Measurements from ENCODE around the gene ZNF267. TPM values are rescaled to one million over a fixed set of nuclear protein-coding genes. Genes with fewer than 3 reads are reported as not detected.

Gene ZNF267
- total RNA-seq, 2 donors from 2014 or later, result 21.7 to 22.2 TPM

- Mint-ChIP-seq H3K4me1 (peaks cover 39% of the 10 kb centered on the region), H3K27me3 (ENCODE audit: insufficient read depth) (peaks cover 14% of the 10 kb centered on the region), H3K9me3 (no peaks in the 10 kb centered on the region), H3K4me3 (peak overlapping the region; percentile 91), H3K36me3 (ENCODE audit: low read depth) (peaks cover 22% of the 10 kb centered on the region), H3K27ac (no peak overlapping the region)
- no peak for TF ChIP-seq CTCF (conservative IDR thresholded peaks at IDR 0.05)
- peaks cover 22% of the 10 kb centered on the region for H3K36me3 ChIP-seq (ENCODE audit: control insufficient read depth, insufficient read depth, low read length)
- no peaks in the 10 kb centered on the region for H3K9me3 ChIP-seq (ENCODE audit: control insufficient read depth, low read length)
- WGBS, 2 experiments (ENCODE audit: insufficient coverage in 1 of 2, insufficient read length in 1 of 2), result 43 to 75% methylated on average over 1 to 5 of the region's 5 CpGs
- peaks cover 7% of the 10 kb centered on the region for H3K4me1 ChIP-seq (ENCODE audit: control insufficient read depth, insufficient read depth, low read length)
- DNase-seq, result no peak
- peaks cover 7% of the 10 kb centered on the region for H3K27me3 ChIP-seq (ENCODE audit: control insufficient read depth, insufficient read depth, low read length, poor library complexity, severe bottlenecking)
- peak overlapping the region; percentile 96 for H3K9ac ChIP-seq (ENCODE audit: extremely low read depth, low read length, poor library complexity, severe bottlenecking)
- no peak overlapping the region for H3K27ac ChIP-seq (ENCODE audit: low read depth, low read length)
- H3K4me3 ChIP-seq (ENCODE audit: low read length), result peak overlapping the region; percentile 85
Observed at GRCh38 chr16:31875112-31875803, 1.7 kb downstream of the ZNF267 start.

GRCh38 chr16:31875928-31876547, 2.4 kb downstream of the ZNF267 start:
- no peak overlapping the region for H3K27ac ChIP-seq (ENCODE audit: low read depth, low read length)
- H3K27ac Mint-ChIP-seq, result no peak overlapping the region

More at GRCh38 chr16:31875928-31876547, 2.4 kb downstream of the ZNF267 start:
- WGBS, 2 experiments (ENCODE audit: insufficient coverage in 1 of 2, insufficient read length in 1 of 2), result 82 to 92% methylated on average over 2 to 4 of the region's 4 CpGs
- no peak for TF ChIP-seq CTCF (conservative IDR thresholded peaks at IDR 0.05)
- Histone ChIP-seq H3K9me3 (ENCODE audit: control insufficient read depth, low read length) (no peaks in the 10 kb centered on the region), H3K4me3 (ENCODE audit: low read length) (peak overlapping the region; percentile 85), H3K4me1 (ENCODE audit: control insufficient read depth, insufficient read depth, low read length) (peaks cover 7% of the 10 kb centered on the region), H3K9ac (ENCODE audit: extremely low read depth, low read length, poor library complexity, severe bottlenecking) (no peak overlapping the region), H3K36me3 (ENCODE audit: control insufficient read depth, insufficient read depth, low read length) (peaks cover 26% of the 10 kb centered on the region), H3K27me3 (ENCODE audit: control insufficient read depth, insufficient read depth, low read length, poor library complexity, severe bottlenecking) (peaks cover under 1% of the 10 kb centered on the region)
- no peaks in the 10 kb centered on the region for H3K9me3 Mint-ChIP-seq
- H3K27me3 Mint-ChIP-seq (ENCODE audit: insufficient read depth), result peaks cover 8% of the 10 kb centered on the region
- peaks cover 44% of the 10 kb centered on the region for H3K4me1 Mint-ChIP-seq
- H3K36me3 Mint-ChIP-seq (ENCODE audit: low read depth), result peaks cover 27% of the 10 kb centered on the region
- no peak overlapping the region for H3K4me3 Mint-ChIP-seq
- no peak for DNase-seq
